Measurements from ENCODE around the gene ACTR2. TPM values are rescaled to one million over a fixed set of nuclear protein-coding genes. Genes with fewer than 3 reads are reported as not detected.
"Not testable (repeated sequence)": the region's sequence is repeated elsewhere in the genome, so short reads cannot be mapped to it uniquely, and the experiment has no call there.

The ACTR2 gene
- total RNA-seq (2021) (235 and 253 TPM in 2 replicates), Bru-seq, nascent RNA (percentile 92 among the genes with signal in this experiment), BruChase-seq, experiment 1, labeled RNA remaining after a 2-hour chase (percentile 96 among the genes with signal in this experiment), BruChase-seq, experiment 2, labeled RNA remaining after a 6-hour chase (percentile 98 among the genes with signal in this experiment)
- long read RNA-seq, transcript ACTR2-201 (9 exons, 3,861 nt), result major isoform, 21 of 56 reads
- long read RNA-seq, partial matches to known transcripts, result 4 of 56 reads
- long read RNA-seq, other reads (novel, unspliced or antisense), result 31 of 56 reads

DNA sequence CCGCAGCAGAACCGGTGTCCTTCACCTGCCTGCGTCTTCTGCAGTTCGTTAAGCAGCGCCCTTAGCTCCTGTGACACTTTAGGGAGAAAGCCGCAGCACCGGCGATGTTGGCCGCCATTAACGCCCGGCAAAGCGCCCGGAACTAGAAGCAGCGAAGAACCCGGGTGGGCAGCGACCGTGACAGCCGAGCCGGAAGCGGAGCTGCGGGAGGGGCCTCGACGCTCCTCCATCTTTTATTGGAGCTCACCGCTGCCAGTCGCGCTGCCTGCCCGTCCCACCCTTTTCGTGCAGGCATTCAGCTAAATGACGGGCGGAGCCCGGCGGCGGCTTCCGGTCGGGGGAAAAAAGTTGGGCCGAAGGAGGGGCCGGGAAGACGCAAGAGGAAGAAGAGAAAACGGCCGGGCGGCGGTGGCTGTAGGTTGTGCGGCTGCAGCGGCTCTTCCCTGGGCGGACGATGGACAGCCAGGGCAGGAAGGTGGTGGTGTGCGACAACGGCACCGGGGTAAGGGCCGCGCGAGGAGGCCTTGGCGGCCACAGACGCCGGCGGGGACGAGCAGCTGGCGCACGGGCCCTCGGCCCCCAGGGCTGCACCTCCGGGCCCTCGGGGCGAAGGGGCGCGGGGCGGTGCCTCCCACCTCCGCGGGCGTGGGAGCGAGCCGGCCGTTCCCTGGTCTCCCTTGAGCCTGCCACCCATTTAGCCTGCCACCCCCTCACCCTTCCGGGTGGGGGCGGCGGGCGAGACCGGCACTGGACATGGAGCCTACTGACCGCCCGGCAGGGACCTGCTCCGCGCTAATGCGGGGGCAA, at the start of gene ACTR2:
Gene ACTR2 (plus strand): TSS at position 376 of the 807 bp plus-strand sequence. CDS start 79 bp downstream, at position 455.
- no peak for TF ChIP-seq EZH2 (IDR thresholded peaks at IDR 0.05; ENCODE audit: borderline replicate concordance, low read depth, low read length, poor library complexity, severe bottlenecking)
- TF ChIP-seq, protein P1, sequence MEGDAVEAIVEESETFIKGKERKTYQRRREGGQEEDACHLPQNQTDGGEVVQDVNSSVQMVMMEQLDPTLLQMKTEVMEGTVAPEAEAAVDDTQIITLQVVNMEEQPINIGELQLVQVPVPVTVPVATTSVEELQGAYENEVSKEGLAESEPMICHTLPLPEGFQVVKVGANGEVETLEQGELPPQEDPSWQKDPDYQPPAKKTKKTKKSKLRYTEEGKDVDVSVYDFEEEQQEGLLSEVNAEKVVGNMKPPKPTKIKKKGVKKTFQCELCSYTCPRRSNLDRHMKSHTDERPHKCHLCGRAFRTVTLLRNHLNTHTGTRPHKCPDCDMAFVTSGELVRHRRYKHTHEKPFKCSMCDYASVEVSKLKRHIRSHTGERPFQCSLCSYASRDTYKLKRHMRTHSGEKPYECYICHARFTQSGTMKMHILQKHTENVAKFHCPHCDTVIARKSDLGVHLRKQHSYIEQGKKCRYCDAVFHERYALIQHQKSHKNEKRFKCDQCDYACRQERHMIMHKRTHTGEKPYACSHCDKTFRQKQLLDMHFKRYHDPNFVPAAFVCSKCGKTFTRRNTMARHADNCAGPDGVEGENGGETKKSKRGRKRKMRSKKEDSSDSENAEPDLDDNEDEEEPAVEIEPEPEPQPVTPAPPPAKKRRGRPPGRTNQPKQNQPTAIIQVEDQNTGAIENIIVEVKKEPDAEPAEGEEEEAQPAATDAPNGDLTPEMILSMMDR (conservative IDR thresholded peaks at IDR 0.05; ENCODE audit: low read depth, low read length), result no peak
- Histone ChIP-seq H3K9me3 (ENCODE audit: low read depth, low read length, poor library complexity, severe bottlenecking) (no peaks in the 10 kb centered on the region), H3K27ac (ENCODE audit: low read depth, low read length, poor library complexity, severe bottlenecking) (peak within 1 kb of the TSS; percentile 94), H3K4me1 (ENCODE audit: insufficient read depth, low read length, poor library complexity, severe bottlenecking) (peaks cover 25% of the 10 kb centered on the region), H3K4me3 (ENCODE audit: low read depth, low read length, poor library complexity, severe bottlenecking) (peak within 1 kb of the TSS; percentile 93), H3K36me3 (ENCODE audit: insufficient read depth, low read length, poor library complexity, severe bottlenecking) (peaks cover 8% of the 10 kb centered on the region), H3K27me3 (replicated peaks; ENCODE audit: insufficient read depth, low read depth, low read length, poor library complexity) (no peaks in the 10 kb centered on the region)
- ChIA-PET CTCF (interaction anchor here (0.6 to 0.9 kb wide), 2 partner anchors 42 to 97 kb away, joined by 3 read pairs; no protein-coding TSS in a partner anchor), POLR2A (ENCODE audit: low non-redundant PET) (interaction anchor here (0.5 to 0.7 kb wide), 7 partner anchors 8 to 727 kb away, joined by 3 to 20 read pairs (median 12); no protein-coding TSS in a partner anchor)
- intact Hi-C loops (cut with micrococcal nuclease; ENCODE audit: unreplicated experiment), result no loop called here
- TSS peak; percentile 61 for BruUV-seq (replicated peaks)
- DNase-seq (ENCODE audit: low spot score), result peak; percentile 98

DNA sequence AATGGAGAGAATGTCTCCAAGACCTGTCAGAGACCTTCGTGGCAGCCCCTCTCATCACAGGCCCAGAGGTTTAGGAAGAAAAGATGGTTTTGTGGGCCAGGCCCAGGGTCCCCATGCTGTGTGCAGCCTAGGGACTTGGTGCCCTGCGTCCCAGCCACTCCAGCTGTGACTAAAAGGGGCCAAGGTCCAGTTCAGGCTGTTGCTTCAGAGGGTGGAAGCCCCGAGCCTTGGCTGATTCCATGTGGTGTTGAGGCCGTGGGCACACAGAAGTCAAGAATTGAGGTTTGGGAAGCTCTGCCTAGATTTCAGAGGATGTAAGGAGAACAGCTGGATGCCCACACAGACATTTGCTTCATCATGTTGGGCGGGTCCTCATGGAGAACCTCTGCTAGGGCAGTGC, 45.1 kb upstream of the ACTR2 start:
- Histone ChIP-seq H3K4me3 (ENCODE audit: low read depth, low read length, poor library complexity, severe bottlenecking) (no peak overlapping the region), H3K27ac (ENCODE audit: low read depth, low read length, poor library complexity, severe bottlenecking) (no peak overlapping the region), H3K9me3 (ENCODE audit: low read depth, low read length, poor library complexity, severe bottlenecking) (no peaks in the 10 kb centered on the region), H3K4me1 (ENCODE audit: insufficient read depth, low read length, poor library complexity, severe bottlenecking) (no peaks in the 10 kb centered on the region), H3K27me3 (replicated peaks; ENCODE audit: insufficient read depth, low read depth, low read length, poor library complexity) (no peaks in the 10 kb centered on the region), H3K36me3 (ENCODE audit: insufficient read depth, low read length, poor library complexity, severe bottlenecking) (no peaks in the 10 kb centered on the region)
- POLR2A ChIA-PET (ENCODE audit: low non-redundant PET), result no interaction called here
- TF ChIP-seq, protein P1 (conservative IDR thresholded peaks at IDR 0.05; ENCODE audit: low read depth, low read length), result no peak
- TF ChIP-seq EZH2 (IDR thresholded peaks at IDR 0.05; ENCODE audit: borderline replicate concordance, low read depth, low read length, poor library complexity, severe bottlenecking), result no peak
- intact Hi-C loops (cut with micrococcal nuclease; ENCODE audit: unreplicated experiment), result no loop called here
- BruUV-seq (replicated peaks), result no TSS peak
- no peak for DNase-seq (ENCODE audit: low spot score)
- CTCF ChIA-PET, result no interaction called here

DNA sequence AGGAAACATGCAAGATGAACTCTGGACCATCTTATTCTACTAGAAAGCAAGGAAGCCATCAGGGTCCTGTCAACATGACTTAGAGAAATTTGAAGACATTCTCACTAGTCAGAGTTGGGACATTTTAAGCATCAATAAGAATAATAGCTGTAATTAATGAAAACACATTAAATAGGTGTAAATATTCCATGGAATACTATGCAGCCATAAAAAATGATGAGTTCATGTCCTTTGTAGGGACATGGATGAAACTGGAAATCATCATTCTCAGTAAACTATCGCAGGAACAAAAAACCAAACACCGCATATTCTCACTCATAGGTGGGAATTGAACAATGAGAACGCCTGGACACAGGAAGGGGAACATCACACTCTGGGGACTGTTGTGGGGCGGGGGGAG, 44.2 kb upstream of the ACTR2 start:
- intact Hi-C loops (cut with micrococcal nuclease; ENCODE audit: unreplicated experiment); POLR2A ChIA-PET (ENCODE audit: low non-redundant PET); H3K27me3 ChIP-seq (replicated peaks; ENCODE audit: insufficient read depth, low read depth, low read length, poor library complexity); H3K4me1 ChIP-seq (ENCODE audit: insufficient read depth, low read length, poor library complexity, severe bottlenecking); DNase-seq (ENCODE audit: low spot score); CTCF ChIA-PET; H3K36me3 ChIP-seq (ENCODE audit: insufficient read depth, low read length, poor library complexity, severe bottlenecking); BruUV-seq (replicated peaks); H3K4me3 ChIP-seq (ENCODE audit: low read depth, low read length, poor library complexity, severe bottlenecking); H3K9me3 ChIP-seq (ENCODE audit: low read depth, low read length, poor library complexity, severe bottlenecking); H3K27ac ChIP-seq (ENCODE audit: low read depth, low read length, poor library complexity, severe bottlenecking): not testable (repeated sequence)
